SU-DHL-6 (cell line): ENCODE data around the gene OXCT2.
"Not testable (repeated sequence)": the region's sequence is repeated elsewhere in the genome, so short reads cannot be mapped to it uniquely, and the experiment has no call there.

ENCODE experiments used
- CTCF ChIP-seq: fragments of 200-600 bp; sonication (generic); IDR thresholded peaks from one replicate; pipeline ENCODE4 v1.5.1; 2017; ENCODE audit warnings: antibody characterized with exemption, mild to moderate bottlenecking, low read length, moderate library complexity; ENCODE audit not compliant: insufficient read depth, poor library complexity, severe bottlenecking
- EZH2phosphoT487 ChIP-seq: fragments of 200-600 bp; sonication (generic), shearing (Covaris generic); conservative IDR thresholded peaks from 2 replicates; pipeline ENCODE4 v1.6.1; 2018; ENCODE audit warnings: mild to moderate bottlenecking, antibody characterized with exemption, low read length, moderate library complexity, mixed read lengths

GRCh38 chr1:39777896-39778295 is 6.7 kb upstream of the OXCT2 start:
- TF ChIP-seq EZH2phosphoT487, CTCF: not testable (repeated sequence)
